ENCODE data around the gene CCDC70. TPM values are rescaled to one million over a fixed set of nuclear protein-coding genes. Genes with fewer than 3 reads are reported as not detected.

The CCDC70 gene
- total RNA-seq, 1 experiment from 2014 or later: not detected

GRCh38 chr13:51869916-51870315 lies 8.1 kb downstream of the CCDC70 start:
- no peak for TF ChIP-seq CTCF (IDR thresholded peaks at IDR 0.05; ENCODE audit: unreplicated experiment)
- Mint-ChIP-seq H3K27ac (ENCODE audit: low read depth, unreplicated experiment) (no peak overlapping the region), H3K4me3 (ENCODE audit: unreplicated experiment) (no peak overlapping the region), H3K36me3 (ENCODE audit: insufficient read depth, unreplicated experiment) (no peaks in the 10 kb centered on the region), H3K27me3 (ENCODE audit: insufficient read depth, unreplicated experiment) (peaks cover 19% of the 10 kb centered on the region), H3K9me3 (ENCODE audit: unreplicated experiment) (no peaks in the 10 kb centered on the region), H3K4me1 (ENCODE audit: insufficient read depth, unreplicated experiment) (no peaks in the 10 kb centered on the region)
- intact Hi-C loops (cut with micrococcal nuclease): no loop called here
- ChIA-PET CTCF (interaction anchor here (1.3 to 2.1 kb wide), 3 partner anchors 25 to 72 kb away, joined by 3 to 9 read pairs (median 5); partner anchors contain the start of gene TMEM272), POLR2A (no interaction called here)
- BruUV-seq (replicated peaks): no TSS peak
- no peak for DNase-seq (ENCODE audit: unreplicated experiment)

- no peak for TF ChIP-seq CTCF (IDR thresholded peaks at IDR 0.05; ENCODE audit: unreplicated experiment)
- DNase-seq (ENCODE audit: unreplicated experiment): no peak
- no peaks in the 10 kb centered on the region for H3K9me3 Mint-ChIP-seq (ENCODE audit: unreplicated experiment)
- ChIA-PET POLR2A (interaction anchor here (0.9 kb wide), 1 partner anchor 22 kb away, joined by 4 read pairs; no protein-coding TSS in a partner anchor), CTCF (interaction anchor here (2.0 to 2.1 kb wide), 2 partner anchors 26 to 39 kb away, joined by 5 to 9 read pairs; partner anchors contain the start of gene TMEM272)
- no peak overlapping the region for H3K4me3 Mint-ChIP-seq (ENCODE audit: unreplicated experiment)
- intact Hi-C loops (cut with micrococcal nuclease): no loop called here
- H3K27ac Mint-ChIP-seq (ENCODE audit: low read depth, unreplicated experiment): no peak overlapping the region
- no peaks in the 10 kb centered on the region for H3K4me1 Mint-ChIP-seq (ENCODE audit: insufficient read depth, unreplicated experiment)
- peaks cover 23% of the 10 kb centered on the region for H3K27me3 Mint-ChIP-seq (ENCODE audit: insufficient read depth, unreplicated experiment)
- no TSS peak for BruUV-seq (replicated peaks)
- no peaks in the 10 kb centered on the region for H3K36me3 Mint-ChIP-seq (ENCODE audit: insufficient read depth, unreplicated experiment)
These were observed 8.8 kb downstream of the CCDC70 start for GRCh38 chr13:51870616-51871015.

GRCh38 chr13:51873117-51873798 lies 11.5 kb downstream of the CCDC70 start:
- intact Hi-C loops (cut with micrococcal nuclease): no loop called here
- no peak for DNase-seq (ENCODE audit: unreplicated experiment)
- H3K4me1 Mint-ChIP-seq (ENCODE audit: insufficient read depth, unreplicated experiment): no peaks in the 10 kb centered on the region
- CTCF ChIA-PET: interaction anchor here (2.4 kb wide), 1 partner anchor 19 kb away, joined by 6 read pairs; no protein-coding TSS in a partner anchor
- POLR2A ChIA-PET: no interaction called here
- peaks cover 31% of the 10 kb centered on the region for H3K27me3 Mint-ChIP-seq (ENCODE audit: insufficient read depth, unreplicated experiment)
- no peak for TF ChIP-seq CTCF (IDR thresholded peaks at IDR 0.05; ENCODE audit: unreplicated experiment)
- H3K4me3 Mint-ChIP-seq (ENCODE audit: unreplicated experiment): no peak overlapping the region
- no peak overlapping the region for H3K27ac Mint-ChIP-seq (ENCODE audit: low read depth, unreplicated experiment)
- no peaks in the 10 kb centered on the region for H3K9me3 Mint-ChIP-seq (ENCODE audit: unreplicated experiment)
- no TSS peak for BruUV-seq (replicated peaks)
- no peaks in the 10 kb centered on the region for H3K36me3 Mint-ChIP-seq (ENCODE audit: insufficient read depth, unreplicated experiment)

- POLR2A ChIA-PET: no interaction called here
- Mint-ChIP-seq H3K4me1 (ENCODE audit: insufficient read depth, unreplicated experiment) (no peaks in the 10 kb centered on the region), H3K27ac (ENCODE audit: low read depth, unreplicated experiment) (no peak overlapping the region), H3K27me3 (ENCODE audit: insufficient read depth, unreplicated experiment) (peaks cover 28% of the 10 kb centered on the region), H3K4me3 (ENCODE audit: unreplicated experiment) (no peak overlapping the region), H3K36me3 (ENCODE audit: insufficient read depth, unreplicated experiment) (no peaks in the 10 kb centered on the region), H3K9me3 (ENCODE audit: unreplicated experiment) (no peaks in the 10 kb centered on the region)
- CTCF ChIA-PET: interaction anchor here (2.4 kb wide), 1 partner anchor 19 kb away, joined by 6 read pairs; no protein-coding TSS in a partner anchor
- no TSS peak for BruUV-seq (replicated peaks)
- DNase-seq (ENCODE audit: unreplicated experiment): no peak
- no peak for TF ChIP-seq CTCF (IDR thresholded peaks at IDR 0.05; ENCODE audit: unreplicated experiment)
- intact Hi-C loops (cut with micrococcal nuclease): no loop called here
These were observed 12.1 kb downstream of the CCDC70 start for GRCh38 chr13:51873837-51874236.

Measured in MCF 10A (cell line).